ENCODE results near the gene SHLD3.
A peak's percentile ranks its signal among the peaks of the same experiment; 100 is the strongest.
"Not testable (repeated sequence)": the region's sequence is repeated elsewhere in the genome, so short reads cannot be mapped to it uniquely, and the experiment has no call there.

The SHLD3 gene, protein sequence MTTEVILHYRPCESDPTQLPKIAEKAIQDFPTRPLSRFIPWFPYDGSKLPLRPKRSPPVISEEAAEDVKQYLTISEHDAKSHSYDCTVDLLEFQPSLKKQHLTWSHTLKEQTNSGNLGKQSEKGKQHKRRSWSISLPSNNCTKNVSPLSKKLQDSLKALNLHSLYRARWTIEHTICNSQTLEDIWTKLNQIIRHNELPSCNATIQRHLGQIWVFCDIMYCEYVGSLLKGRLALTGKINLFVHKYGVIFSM

GRCh38 chr5:65624571-65625555 is at the start of gene SHLD3, which contains the start of gene TRAPPC13:
Gene SHLD3 (plus strand): TSS chr5:65625027. CDS start chr5:65629588, 4,561 bp downstream.
Gene TRAPPC13 (plus strand): TSS chr5:65625027. CDS start chr5:65625061, 34 bp downstream.
- DNase-seq: peak; percentile 93

DNA sequence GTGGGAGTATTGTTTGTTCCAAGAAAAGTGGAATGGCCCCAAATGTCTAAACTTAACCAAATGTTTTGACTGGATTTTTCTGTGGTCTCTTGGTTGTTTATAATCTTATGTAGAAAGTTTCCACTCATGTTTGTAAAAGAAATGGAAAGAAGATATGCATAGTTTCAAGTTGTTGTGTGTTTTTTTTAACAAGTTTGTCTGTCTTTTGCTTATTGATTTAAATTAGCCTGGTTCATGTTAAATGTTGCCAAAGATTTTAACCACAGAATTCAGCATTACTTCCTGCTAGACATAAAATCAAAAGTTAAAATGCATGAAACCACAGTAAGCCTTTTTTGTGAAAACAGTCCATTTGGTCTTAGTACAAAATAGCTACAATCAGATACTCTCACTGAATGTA is 47.7 kb upstream of the SHLD3 start:
- DNase-seq: no peak

- no peak for DNase-seq
These were observed 36.1 kb upstream of the SHLD3 start for GRCh38 chr5:65588694-65589093.

DNA sequence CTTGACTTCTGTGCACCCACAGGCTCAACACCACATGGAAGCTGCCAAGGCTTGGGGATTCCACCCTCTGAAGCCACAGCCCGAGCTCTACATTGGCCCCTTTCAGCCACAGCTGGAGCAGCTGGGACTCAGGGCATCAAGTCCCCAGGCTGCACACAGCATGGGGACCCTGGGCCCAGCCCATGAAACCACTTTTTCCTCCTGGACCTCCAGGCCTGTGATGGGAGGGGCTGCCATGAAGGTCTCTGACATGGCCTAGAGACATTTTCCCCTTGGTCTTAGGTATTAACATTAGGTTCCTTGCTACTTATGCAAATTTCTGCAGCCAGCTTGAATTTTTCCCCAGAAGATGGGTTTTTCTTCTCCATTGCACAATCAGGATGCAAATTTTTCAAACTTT is 23.1 kb upstream of the SHLD3 start:
- not testable (repeated sequence) for DNase-seq

DNA sequence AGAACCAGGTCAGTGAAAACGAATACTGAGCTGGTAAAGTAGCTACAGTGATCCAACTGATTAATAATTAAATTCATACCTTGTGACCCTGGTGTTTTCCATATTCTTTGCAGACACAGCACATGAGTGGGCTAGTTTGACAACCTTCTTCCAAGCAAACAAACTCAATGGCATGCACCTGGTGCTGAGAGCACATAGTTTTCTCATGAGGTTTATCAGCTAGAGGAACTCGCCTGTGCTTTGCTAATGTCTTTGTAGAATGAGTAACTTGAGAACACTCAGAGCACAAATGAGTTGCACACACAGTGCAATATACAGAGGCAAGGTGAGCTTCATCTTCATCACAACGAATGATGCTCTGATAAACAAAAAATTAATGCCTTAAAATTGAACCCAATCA is 13.3 kb upstream of the SHLD3 start:
- DNase-seq: no peak

DNA sequence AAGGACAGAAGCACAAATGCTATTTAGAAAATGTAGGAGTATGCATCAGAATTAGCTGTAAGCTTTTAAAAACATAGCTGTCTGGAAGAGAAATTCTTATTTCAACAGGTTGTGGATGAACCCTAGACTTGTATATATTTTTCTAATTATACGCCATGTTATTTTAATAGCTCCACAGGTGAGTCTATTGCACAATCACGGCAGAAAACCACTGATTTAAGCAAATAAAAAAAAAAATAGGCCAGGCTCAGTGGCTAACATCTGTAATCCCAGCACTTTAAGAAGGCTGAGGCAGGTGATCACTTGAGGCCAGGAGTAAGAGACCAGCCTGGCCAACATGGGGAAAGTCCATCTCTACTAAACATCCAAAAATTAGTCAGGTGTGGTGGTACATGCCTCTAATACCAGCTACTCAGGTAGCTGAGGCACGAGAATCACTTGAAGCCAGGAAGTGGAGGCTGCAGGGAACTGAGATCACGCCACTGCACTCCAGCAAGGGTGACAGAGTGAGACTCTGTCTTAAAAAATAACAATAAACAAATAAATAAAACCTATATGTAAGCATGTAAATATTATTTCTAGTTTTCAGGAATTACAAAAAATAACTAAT is 12.4 kb upstream of the SHLD3 start:
- DNase-seq: no peak

GRCh38 chr5:65620021-65620420 is 4.8 kb upstream of the SHLD3 start:
- no peak for DNase-seq

DNA sequence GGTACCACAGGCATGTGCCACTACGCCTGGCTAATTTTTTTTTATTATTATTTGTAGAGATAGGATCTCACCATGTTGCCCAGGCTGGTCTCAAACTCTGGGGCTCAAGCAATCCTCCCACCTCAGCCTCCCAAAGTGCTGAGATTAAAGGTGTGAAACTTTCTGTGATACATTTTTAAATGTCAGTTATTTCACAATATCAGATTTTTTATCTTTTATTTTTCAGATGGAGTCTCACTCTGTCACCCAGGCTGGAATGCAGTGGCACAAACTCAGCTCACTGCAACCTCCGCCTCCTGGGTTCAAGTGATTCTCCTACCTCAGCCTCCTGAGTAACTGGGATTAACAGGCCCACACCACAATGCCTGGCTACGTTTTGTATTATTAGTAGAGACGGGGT is 2.9 kb upstream of the SHLD3 start:
- DNase-seq: not testable (repeated sequence)

DNA sequence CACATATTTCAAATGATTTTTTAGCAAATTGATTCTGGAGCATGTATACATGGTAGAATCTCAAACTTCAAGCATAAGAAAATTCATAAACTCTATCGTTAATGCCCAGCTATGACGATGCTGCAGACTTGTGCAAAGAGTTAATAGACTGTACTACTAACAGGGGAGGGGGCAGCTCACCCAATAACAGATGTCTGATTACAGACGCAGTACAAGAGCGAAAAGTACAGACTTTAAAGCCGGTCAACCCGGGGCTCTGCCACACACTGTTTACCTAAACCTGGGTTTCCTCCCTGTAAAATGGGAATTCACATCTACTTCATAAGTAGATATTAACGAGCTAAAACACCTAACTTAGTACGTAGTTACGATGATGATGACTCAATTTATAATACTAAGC is 1.3 kb upstream of the SHLD3 start:
- no peak for DNase-seq

DNA sequence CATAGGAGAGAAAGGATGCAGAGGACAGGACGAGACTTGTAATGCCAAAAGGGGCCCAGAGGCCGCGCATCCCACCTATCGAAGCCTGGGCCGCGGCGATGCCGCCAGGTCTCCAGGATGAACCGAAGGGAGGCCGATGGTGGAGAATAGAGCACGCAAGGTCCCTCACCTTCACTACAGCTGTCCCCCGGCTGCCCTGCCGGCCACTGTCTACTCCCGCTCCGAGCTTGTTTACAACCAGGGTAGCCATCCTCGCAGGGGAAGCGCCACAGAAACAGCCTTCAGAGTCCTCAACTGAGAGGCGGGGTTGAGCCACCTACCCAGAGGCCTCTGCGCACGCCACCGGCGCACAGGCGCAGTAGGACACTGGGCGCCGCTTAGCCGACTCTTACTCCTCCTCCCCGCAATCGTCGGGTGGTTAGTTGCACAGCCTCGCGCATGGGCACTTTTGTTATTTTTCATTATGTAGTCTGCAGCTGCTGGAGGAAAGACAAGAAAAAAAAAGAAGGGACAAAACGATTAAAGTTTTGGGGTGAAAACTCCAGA is 729 bp upstream of the SHLD3 start, which contains the start of gene TRIM23:
Gene TRIM23, minus strand, starts transcription at position 309 of the 546 bp plus-strand sequence. Its CDS starts 59 bp downstream, at position 250.
- DNase-seq: peak; percentile 98

- no peak for DNase-seq
These were observed 916 bp downstream of the SHLD3 start for GRCh38 chr5:65625743-65626142.

- no peak for DNase-seq
These were observed 6.2 kb downstream of the SHLD3 start for GRCh38 chr5:65630981-65631380.

DNA sequence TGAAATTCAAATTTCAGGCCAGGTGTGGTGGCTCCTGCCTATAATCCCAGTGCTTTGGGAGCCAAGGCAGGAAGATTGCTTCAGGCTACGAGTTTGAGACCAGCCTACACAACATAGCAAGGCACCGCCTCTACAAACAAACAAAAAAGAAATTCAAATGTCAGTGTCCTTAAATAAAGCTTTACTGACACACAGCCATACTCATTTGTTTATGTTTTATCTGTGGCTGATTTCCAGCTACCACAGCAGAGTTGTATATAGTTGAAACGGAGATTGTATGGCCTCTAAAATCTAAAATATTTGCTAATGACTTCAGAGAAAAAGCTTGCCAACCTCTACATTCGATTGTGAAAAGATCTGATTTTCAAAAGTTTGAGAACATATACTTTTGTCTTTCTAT is 15.4 kb downstream of the SHLD3 start:
- no peak for DNase-seq

DNA sequence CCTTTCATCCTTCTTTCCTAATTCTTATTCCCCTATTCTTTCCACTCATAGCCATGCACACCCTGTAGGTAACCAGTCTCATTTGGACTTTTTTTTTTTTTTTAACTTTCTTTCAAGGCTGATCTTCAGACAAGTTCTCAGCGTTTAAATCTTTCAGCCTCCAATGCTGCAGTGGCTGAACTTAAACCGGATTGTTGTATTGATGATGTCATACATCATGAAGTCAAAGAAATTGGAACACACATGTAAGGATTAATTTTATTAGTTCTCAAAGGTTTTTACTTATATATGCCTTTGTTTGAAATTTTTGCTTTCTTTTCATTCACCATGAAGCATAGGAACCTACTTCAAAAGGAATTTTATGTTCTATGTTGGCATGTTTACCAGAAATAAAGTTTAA is 22.1 kb downstream of the SHLD3 start:
- no peak for DNase-seq

DNA sequence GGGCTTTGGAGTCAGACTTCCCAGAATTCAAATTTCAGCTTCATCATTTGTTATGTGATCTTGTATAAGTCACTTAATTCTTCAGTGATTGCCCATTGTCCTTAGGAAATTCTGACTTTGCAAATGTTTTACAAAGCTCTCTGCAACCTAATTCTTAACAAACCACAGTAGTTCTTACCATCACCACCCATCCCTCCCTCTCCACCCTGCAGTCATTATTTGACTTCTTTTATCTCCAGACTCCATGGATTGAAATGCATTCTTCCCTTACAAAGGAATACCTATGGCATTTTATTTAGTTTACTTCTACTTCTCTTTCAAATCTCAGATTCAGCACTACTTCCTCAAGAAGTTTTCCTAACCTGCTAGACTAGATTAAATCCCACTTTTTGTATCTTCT is 23.1 kb downstream of the SHLD3 start:
- DNase-seq: no peak

GRCh38 chr5:65651144-65651543 is 26.3 kb downstream of the SHLD3 start:
- no peak for DNase-seq

DNA sequence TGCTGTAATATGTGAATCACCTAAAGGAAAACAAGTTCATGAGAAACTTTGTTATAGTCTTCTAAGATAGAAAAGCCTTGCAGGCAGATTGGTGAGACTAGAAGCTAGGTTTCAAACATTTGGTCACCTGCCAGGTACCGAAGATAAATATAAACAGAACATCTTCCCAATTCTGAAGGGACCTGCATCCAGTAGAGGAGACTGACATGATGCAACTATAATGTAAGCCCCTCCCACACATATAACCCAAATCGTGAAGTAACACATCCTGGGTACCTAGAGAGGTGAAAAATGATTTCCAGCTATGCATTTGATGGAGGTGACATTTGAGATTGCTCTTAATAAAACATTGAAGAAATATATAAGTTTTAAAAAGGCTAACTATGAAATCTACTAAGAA is 29.9 kb downstream of the SHLD3 start:
- DNase-seq: no peak

- DNase-seq: no peak
These were observed 39.1 kb downstream of the SHLD3 start for GRCh38 chr5:65663804-65664521.

DNA sequence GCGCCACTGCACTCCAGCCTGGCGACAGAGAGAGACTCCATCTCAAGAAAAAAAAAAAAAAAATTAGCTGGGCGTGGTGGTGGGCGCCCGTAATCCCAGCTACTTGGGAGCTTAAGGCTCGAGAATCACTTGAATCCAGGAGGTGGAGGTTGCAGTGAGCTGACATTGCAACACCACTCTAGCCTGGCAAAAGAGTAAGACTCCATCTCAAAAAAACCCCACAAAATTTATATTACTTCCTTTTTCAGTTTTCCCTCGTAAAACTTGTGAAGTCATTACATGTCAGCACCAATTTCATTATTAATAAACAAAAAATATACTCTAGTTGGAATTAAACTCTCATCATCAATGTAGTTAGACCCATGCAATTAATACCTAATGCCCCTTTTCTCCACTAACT is 43.9 kb downstream of the SHLD3 start:
- DNase-seq: no peak

GRCh38 chr5:65672796-65673195 is 48.0 kb downstream of the SHLD3 start:
- no peak for DNase-seq

DNA sequence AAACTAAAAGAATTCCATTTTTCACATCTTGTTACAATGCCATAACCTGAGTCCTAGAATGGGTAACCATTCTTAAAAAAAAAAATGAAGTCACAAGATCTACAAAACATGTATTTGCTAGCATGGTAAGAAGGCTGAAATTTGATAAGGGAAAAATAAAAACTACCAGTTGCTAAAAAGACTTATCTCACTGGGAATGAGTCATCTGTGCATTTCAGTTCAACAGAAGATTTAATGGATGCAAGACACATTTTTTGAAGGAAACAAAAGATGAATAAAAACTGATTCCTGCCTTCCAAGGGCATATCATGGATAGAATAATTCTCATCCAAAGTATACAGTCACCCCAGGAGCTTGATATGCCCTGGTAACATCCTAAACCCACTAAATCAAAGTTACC is 49.9 kb downstream of the SHLD3 start:
- DNase-seq: no peak

DNA sequence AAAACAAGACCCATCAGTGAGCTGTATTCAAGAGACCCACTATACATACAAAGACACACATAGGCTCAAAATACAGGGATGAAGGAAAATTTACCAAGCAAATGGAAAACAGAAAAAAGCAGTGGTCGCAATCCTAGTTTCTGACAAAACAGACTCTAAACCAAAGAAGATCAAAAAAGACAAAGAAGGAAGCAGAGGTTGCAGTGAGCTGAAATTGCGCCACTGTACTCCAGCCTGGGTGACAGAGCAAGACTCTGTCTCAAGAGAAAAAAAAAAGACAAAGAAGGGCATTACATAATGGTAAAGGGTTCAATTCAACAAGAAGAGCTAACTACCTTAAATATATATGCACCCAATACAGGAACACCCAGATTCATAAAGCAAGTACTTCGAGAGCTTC is 51.2 kb downstream of the SHLD3 start:
- not testable (repeated sequence) for DNase-seq

Measured in activated effector memory CD4-positive, alpha-beta T cell treated with anti-CD3 and anti-CD28 coated beads, Interleukin-2, amount 50 U/mL, for 16 hours (primary cell).